Effector CD8-positive, alpha-beta T cell (primary cell): ENCODE results near the gene MTHFR.

Source experiments
- DNase-seq: peaks from one replicate; lab custom pipeline; 2025; lab: John Stamatoyannopoulos, UW

Gene MTHFR

GRCh38 chr1:11753555-11754208, 52.1 kb downstream of the MTHFR start:
- DNase-seq = no peak

GRCh38 chr1:11752359-11753088, 53.2 kb downstream of the MTHFR start:
- DNase-seq = no peak

GRCh38 chr1:11751087-11751486, 54.7 kb downstream of the MTHFR start:
- DNase-seq = no peak

GRCh38 chr1:11749996-11750395, 55.8 kb downstream of the MTHFR start:
- DNase-seq = no peak

DNA sequence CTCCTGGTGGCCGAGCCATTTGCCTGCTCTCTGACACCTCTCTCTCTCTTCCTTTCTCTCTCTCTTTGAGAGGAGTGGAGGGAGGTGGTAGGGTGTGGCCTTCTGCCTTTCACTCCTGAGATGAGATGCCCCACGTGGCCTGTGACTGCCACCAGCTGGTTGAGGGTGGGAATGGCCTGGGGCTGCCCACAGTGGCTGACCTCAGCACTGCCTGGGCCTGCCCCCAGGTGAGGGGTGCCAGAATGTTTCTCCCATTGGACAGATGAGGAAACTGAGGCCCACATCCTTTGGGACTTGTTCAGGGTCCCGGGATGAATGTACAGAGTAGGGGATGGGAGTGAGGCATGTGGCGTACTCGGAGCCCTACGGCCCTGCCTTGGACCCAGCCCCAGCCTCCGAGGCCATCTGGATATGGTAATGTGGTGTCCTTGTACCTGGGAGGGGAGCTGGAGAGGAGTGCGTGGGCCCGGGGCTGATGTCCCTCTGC, 56.5 kb downstream of the MTHFR start:
- no peak for DNase-seq

- no peak for DNase-seq
Observed at GRCh38 chr1:11748294-11749202, 57.2 kb downstream of the MTHFR start.

- DNase-seq = no peak
Observed at GRCh38 chr1:11746795-11747487, 58.8 kb downstream of the MTHFR start.

DNA sequence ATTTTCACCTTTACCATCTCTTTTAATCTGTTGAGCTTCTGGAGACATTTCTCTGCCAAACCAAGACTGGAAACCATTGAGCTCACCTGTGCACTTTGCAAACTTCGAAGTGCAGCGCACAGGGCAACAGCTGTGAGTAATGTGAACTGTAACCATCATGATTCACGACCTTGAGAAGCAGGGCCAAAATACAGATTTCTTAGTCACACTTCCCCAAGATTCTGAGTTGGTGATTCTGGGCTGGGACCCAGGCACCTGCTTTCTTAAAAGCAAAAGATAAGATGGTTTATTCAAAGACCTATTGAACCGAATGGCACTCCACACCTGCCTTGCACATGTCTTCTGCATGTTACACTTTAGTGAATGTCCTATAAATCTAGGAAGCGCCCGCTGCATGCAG, 59.7 kb downstream of the MTHFR start:
- no peak for DNase-seq

DNA sequence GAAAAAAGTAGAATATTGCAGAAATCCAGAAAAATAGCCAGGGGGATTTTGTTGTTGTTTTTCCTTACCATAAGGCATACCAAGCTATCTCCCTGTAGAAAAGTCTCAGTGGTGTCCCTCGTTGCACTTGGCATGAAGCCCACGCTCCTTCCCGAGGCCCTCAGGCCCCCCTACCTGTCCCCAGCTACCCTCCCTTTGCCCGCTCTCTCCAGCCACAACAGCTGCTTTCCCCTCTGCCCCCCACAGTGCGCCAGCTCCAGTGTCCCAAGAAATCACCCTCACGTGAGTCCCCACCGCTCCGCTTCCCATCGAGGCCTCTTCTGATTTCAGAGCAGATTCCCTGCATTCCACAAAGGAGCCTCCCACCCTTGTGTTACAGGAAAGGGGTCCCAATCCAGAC, 61.5 kb downstream of the MTHFR start:
- DNase-seq = no peak

DNA sequence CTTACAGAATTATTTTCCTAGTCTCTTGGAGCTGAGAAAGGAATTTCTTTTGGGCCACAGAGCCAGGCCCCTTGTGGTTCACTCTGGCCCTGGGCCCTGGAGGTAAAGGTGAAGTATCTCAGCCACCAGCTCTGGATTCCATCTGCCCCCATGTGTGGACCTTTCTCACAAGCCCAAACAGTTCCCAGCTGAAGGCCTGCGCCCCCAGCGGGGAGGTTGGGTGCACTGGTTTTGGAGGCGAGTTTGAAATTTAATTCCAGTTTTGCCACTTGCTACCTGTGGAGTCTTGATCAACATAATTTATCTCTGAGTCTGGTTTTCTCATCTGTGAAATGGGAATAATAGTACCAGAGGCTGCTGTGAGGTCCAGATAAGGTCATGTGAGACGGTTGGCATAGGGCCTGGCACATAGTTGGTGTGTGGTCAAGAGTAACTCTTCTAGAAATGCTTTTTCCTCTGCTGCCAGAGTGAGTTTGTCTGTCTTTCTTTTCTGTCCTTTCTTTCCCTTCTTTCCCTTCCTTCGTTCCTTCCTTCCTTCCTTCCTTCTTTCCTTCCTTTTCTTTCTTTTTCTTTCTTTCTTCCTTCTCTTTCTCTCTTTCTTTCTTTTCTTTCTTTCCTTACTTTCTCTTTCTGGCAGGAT, 63.7 kb downstream of the MTHFR start:
- DNase-seq = no peak

DNA sequence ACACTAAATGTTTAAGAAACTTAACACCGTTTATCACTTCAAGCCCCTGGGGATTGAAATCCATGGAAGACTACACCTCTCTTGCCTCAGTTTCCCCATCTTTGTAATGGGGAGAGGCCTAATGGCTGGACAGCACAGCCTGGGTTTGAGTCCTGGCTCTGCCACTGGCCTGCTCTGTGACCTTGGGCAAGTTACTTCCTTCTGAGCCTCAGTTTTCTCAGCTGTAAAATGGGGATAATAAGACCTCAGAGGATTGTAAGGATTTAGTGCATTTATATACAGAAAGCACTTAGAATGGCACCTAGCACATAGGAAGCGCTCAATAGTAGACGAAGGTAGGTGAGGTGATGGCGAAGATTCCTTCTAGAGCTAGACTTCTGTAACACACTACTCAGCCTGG, 64.3 kb downstream of the MTHFR start:
- DNase-seq = no peak

DNA sequence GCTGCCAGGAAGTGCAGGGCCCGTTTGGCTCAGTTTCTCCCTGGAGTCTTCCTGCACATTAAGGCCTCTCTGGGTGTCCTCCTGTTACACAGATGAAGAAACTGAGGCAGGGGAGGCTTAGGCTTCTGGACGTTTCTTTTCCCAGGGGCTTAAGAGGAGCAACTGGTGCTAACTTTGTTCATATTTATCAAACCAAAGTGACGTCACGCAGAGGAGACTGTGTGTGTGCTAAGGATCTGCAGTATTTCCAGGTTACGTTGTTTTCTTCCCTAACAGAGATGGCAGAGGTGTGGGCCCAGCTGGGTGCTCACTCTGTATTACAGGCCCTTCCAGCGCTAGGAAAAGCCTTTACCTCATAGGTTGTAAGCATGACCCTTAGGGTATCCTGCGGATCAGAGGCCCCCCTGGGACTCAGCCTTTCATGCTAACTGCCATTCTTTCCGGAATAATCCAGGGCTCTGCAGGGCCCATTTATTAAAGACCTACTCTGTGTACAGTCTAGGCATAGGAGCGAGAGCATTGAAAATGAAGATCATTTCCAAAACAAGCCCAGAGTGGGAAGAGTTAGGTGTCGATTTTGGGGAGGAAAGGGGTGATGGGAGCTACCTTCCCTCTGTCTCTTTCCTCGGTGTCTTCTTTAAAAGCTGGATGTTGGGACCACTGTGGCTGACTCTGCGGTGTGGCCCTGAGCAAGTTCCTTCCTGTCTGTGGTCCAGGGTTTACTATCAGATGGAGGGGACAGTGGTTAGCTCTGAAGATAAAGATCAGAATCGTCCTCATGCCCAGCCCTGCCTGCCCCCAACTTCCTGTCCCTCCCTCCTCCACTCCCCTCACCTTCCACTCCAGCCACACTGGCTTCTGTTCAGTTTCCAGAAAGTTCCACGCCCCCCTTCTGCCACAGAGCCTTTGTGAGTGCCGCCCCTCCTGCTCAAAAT, 65.2 kb downstream of the MTHFR start:
- no peak for DNase-seq

DNA sequence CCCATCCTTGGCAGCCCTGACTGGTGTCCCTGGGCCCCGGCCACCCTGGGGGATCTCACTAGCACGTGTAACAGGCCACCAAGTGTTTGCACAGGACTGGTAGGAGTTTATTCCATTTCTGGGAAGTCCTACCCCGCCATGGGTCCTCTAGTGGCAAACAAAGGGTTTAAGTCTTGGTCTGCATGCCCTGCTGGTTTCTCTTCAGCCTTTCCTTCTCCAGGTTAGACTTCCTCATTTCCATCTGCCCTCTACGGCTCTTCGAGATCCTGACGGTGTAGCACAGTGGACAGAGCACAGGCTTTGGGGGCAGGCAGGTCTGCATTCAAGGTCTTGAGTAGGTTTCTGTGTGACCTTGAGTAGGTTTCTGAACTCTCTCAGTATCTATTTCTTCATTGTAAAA, 67.0 kb downstream of the MTHFR start:
- no peak for DNase-seq

- no peak for DNase-seq
Observed at GRCh38 chr1:11738096-11738495, 67.7 kb downstream of the MTHFR start.

GRCh38 chr1:11736746-11737639, 68.8 kb downstream of the MTHFR start:
- DNase-seq = peak; percentile 21

DNA sequence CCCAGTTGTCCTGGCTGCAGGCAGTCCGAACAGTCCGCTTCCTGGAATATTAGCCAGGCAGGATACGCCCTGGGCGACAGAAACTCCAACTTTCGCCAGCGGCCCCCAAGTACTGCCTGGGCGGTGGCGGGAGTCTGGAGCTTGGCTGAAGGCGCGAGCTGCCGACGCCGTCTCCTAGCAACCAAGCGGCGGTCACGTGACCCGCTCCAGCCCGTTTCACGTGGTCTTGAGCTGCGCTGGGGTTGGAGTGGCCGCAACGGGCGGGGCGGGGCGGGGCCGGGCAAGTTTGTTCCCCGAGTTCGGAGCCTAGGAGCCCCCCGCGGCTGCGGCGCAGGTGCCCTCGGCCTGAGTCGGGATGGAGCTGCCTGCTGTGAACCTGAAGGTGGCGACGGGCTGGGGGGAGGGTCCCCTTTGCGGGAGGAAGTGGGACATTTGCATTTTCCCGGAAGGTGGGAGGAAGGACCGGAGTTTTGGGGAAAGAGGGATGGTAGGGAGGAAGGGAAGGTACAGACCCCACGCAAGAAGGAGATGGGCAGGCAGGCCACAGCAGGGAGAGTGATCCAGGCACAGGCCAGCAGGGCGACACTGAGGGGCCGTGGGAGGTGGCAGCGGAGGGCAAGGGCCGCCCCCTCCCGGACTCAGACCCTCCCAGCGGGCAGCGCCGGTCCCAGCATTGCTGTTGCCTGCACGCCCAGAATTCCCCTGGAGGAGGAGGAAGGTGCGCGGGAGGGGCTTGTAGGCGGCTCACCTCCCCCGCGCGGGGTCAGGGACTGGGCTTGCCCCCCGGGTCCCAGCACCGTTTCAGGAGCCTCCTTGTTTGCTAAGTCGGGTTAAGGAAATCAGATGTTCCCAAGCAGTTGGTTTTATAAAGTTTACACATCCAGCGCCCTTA, 69.7 kb downstream of the MTHFR start, which contains the start of gene AGTRAP:
AGTRAP (plus strand) TSS at position 283 of the 892 bp plus-strand sequence; CDS start at position 356, 73 bp downstream.
- DNase-seq = peak; percentile 76
